HCEC 1CT (cell line): Measurements from ENCODE around the gene ZNF76.
A peak's percentile ranks its signal among the peaks of the same experiment; 100 is the strongest.

Experiments used
- DNase-seq: peaks from one replicate; pipeline ENCODE4 v3.0.0-alpha.2; 2017

Gene ZNF76

GRCh38 chr6:35272005-35272404 lies 12.5 kb downstream of the ZNF76 start:
- no peak for DNase-seq

GRCh38 chr6:35273822-35274559 lies 14.5 kb downstream of the ZNF76 start:
- no peak for DNase-seq

- no peak for DNase-seq
These were observed 16.3 kb downstream of the ZNF76 start for GRCh38 chr6:35275744-35276260.

DNA sequence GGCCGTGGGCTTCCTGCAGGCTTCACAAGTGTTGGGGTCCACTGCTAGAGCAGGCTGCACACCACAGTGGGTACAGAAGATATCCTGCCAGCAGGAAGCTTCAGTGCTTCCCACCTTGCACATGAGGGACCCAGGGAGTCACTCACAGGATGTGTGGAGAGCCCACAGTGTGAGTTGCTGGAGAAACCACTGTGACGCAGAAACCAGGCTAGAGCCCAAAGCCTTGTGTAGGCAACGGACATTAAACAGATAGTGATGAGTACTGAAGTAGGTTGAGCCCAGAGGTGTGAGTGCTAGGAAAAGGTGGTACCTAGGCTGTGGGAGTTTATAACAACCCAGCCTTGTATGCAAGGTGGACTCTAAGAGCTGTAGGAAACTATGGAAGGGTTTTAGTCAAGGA lies 19.2 kb downstream of the ZNF76 start:
- no peak for DNase-seq

DNA sequence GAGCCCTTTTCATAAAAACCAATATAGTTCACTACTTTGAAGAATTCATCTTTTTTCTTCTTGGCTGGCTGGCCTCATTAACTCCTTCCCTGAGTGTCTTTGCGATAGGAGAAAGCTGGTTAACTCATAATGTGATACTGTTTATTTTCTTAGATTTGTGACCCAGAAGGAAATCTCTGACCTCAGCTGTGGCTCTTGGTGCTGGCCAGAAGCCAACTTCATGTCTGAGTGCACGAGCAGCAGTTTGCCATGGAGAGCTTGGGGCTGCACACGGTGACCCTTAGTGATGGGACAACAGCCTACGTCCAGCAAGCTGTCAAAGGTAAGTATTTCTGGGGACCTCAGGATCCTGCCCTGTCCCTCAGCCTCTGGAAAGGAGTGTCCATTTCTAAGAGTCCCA lies 21.4 kb downstream of the ZNF76 start:
- DNase-seq = no peak

DNA sequence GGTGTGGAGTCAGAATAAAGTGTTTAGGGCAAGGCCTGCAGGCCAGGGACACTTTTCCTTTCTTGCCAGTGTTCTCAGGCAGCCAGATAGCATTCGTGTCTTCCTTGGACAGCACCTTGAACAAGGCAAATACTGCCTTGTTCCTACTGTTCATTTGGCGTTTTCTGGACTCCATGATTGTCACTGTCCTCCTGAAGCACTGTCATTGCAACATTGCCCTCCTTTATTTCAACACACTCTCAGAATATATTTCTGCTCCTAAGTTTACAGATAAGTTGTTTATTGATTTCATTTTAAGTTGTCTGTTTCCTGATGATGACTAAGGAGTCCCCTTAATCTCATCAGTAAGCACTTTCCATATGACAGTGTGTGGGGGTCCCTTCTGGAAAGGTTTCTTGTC lies 22.9 kb downstream of the ZNF76 start:
- no peak for DNase-seq

DNA sequence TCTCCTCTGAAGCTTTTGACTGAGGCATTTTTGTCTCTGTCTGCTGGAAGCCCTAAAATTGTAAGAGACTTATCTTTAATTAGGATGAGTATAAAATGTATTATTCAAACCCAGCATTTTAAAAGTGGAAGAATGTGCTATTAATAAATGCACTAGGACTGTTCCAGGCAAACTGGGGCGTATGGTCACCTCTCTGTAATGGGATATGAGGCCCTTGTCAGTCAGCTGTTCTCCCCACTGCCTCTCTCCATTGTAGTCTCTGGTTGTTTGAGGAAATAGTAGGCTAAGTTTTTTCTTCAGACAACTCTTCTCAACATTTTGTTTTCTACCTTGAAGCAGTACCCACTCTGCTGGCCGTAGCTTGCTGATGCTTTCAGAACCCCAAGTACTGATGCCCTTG lies 23.8 kb downstream of the ZNF76 start:
- no peak for DNase-seq

DNA sequence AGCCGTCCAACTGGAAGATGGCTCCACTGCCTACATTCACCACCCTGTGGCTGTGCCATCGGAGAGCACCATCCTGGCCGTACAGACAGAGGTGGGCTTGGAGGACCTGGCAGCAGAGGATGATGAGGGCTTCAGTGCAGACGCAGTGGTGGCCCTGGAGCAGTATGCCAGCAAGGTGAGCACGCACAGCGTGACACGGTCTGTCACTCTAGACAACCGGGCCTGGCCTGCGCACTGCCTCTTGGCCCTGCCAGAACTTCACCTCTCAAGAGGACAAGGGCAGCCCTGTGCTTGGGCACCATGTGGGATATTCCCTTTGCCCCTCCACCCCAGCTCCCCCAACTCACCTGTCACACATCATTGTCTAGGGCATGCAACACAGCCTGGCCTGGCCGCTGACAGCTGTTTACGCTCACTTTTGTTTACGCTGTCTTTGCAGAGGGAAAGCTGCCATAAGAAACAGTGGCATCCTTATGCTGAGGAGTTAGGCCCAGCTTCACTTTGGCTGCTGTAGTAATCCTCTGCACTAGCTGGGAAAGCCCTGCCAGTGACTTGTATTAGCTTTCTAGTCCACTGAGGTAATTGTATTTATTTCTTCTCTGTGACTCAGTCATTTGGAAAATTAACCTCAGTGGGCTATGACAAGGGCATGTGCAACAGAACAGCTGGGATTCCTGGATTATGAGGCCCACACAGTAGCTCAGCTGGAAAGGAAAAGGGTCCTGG lies 28.3 kb downstream of the ZNF76 start:
- peak; percentile 27 for DNase-seq

- no peak for DNase-seq
These were observed 29.3 kb downstream of the ZNF76 start for GRCh38 chr6:35288834-35289233.

DNA sequence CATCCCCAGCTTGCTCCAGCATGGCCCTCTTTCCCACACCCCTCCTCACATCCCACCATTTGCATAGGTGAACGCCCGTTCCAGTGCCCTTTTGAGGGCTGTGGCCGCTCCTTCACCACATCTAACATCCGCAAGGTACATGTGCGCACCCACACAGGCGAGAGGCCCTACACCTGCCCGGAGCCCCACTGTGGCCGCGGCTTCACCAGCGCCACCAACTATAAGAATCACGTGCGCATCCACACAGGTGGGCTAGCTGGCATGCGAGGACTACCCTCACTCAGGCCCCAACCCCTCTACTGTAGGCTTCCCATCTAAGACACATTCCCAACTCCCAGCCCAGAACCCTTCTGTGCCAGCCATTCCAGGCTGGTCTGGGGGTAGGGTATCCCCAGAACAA lies 32.0 kb downstream of the ZNF76 start:
- no peak for DNase-seq

DNA sequence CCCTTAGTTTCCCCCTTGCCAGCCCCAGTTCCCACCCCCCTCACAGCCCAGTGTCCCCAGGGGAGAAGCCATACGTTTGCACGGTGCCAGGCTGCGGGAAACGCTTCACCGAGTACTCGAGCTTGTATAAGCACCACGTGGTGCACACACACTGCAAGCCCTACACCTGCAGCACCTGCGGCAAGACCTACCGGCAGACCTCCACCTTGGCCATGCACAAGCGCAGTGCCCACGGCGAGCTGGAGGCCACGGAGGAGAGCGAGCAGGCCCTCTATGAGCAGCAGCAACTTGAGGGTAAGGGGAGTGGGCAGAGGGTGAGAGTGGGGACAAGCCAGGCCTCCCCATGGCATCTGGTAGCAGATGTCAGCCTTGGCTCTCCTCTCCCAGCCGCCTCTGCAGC lies 33.0 kb downstream of the ZNF76 start:
- DNase-seq = no peak

GRCh38 chr6:35293681-35294080 lies 34.1 kb downstream of the ZNF76 start:
- no peak for DNase-seq

GRCh38 chr6:35294308-35294945 lies 34.9 kb downstream of the ZNF76 start:
- peak; percentile 12 for DNase-seq

- DNase-seq = no peak
These were observed 35.5 kb downstream of the ZNF76 start for GRCh38 chr6:35295036-35295435.

DNA sequence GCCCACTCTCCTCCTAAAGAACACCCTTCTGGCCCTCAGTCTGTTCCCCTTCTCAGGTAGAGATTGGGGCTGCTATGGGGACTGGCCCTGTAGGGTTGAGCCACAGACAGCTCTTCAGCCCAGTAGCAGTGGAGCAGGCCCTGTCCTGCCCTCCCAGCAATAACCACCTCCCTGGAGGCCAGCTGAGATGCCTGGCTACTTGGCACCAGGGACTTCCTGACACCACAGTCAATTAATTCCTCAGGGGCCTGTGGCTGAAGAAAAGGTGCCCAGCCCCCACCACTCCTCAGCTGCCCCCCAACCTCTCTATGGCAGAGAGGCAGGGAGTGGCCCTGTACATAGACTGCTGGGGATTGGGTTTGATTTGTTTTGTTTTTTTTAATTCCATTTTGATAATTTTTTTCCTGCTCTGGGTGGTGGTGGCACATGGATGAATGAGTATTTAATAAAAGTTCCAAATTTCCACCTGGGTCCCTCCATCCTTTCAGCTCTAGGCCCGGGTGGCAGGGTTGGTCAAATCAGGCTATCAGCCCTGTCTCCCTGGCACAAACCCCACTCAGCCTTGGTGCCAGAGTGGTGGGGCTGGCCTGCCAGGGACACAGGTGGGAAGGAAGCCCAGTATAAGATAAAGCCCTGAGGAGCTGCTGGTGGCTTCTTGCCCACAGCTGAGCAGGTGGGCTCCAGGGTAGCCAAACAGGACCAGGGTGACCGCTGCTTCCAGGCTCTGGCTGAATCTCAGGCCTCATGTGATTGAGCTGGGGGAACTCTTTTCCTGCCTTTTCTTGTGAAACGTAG lies 36.2 kb downstream of the ZNF76 start:
- DNase-seq = no peak

DNA sequence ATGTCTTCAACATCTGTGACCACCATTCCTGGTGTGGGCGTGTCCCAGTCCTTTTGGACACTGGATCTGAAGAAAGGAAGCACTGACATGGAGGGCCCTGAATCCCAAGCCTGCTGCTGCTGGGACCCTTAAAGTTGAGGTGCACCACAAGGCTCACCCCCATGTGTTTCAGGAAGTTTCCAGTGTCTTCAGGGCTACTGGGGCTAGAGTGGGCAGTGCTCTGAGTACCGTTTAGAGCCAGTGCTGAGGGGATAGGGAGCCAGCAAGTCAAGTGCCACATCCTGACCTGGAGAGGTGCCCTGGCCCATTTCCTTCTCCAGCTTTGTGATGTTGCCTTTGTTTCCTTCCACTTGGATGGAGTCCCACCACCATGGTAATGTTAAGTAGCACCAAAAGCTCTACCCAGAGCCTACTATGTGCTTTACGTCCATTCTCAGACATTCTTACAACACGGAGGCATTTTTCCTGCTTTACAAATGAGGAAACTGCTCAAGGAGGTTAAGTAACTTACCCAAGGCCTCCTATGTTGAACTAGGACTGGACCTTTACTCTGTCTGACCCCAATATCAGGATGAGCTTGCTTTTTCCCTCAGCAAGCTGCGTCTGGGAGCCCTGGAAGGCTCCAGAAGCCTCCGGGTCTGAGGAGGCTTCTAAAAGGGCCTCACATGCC lies 37.5 kb downstream of the ZNF76 start:
- DNase-seq = no peak

- DNase-seq = no peak
These were observed 38.3 kb downstream of the ZNF76 start, which contains the start of gene DEF6 for GRCh38 chr6:35297601-35298481. DEF6 (plus strand) TSS chr6:35297818; CDS start chr6:35297857, 39 bp downstream.

- DNase-seq = no peak
These were observed 39.1 kb downstream of the ZNF76 start for GRCh38 chr6:35298625-35299140.

GRCh38 chr6:35299674-35300073 lies 40.1 kb downstream of the ZNF76 start:
- DNase-seq = no peak

GRCh38 chr6:35300848-35301247 lies 41.3 kb downstream of the ZNF76 start:
- DNase-seq = no peak
